HepG2 (cell line): Measurements from ENCODE around the gene RRM2. TPM values are rescaled to one million over a fixed set of nuclear protein-coding genes. Genes with fewer than 3 reads are reported as not detected.

Experiments used
- ARID4A ChIP-seq: sonication (generic); formaldehyde crosslinking; IDR thresholded peaks from 2 replicates; pipeline ENCODE4 v1.5.0; 2020; ENCODE audit warnings: mild to moderate bottlenecking, missing genetic modification reagents, borderline replicate concordance
- BCLAF1 ChIP-seq: fragments of 450-650 bp; IDR thresholded peaks from 2 replicates; pipeline ENCODE4 v1.6.1; 2017; ENCODE audit warnings: mild to moderate bottlenecking
- CCAR2 ChIP-seq: fragments of 200-400 bp; formaldehyde crosslinking; optimal IDR thresholded peaks from 2 replicates; pipeline ENCODE3; 2018; ENCODE audit warnings: low read depth, mild to moderate bottlenecking, low read length, moderate library complexity
- DNMT1 ChIP-seq: sonication (generic); formaldehyde crosslinking; IDR thresholded peaks from 2 replicates; pipeline ENCODE4 v1.5.1; 2020; ENCODE audit warnings: mild to moderate bottlenecking, missing genetic modification reagents
- ELF4 ChIP-seq: sonication (generic); formaldehyde crosslinking; IDR thresholded peaks from 2 replicates; pipeline ENCODE4 v1.5.0; 2020; ENCODE audit warnings: missing genetic modification reagents, mild to moderate bottlenecking, moderate library complexity, borderline replicate concordance
- FOXJ3 ChIP-seq: sonication (generic); formaldehyde crosslinking; IDR thresholded peaks from 2 replicates; pipeline ENCODE4 v1.4.0; 2020; ENCODE audit warnings: missing genetic modification reagents, mild to moderate bottlenecking, borderline replicate concordance
- GATAD2A ChIP-seq: IDR thresholded peaks from 2 replicates; pipeline ENCODE4 v1.6.1; 2016
- HMGXB4 ChIP-seq, 2 experiments: sonication (generic) in 1 of 2; formaldehyde crosslinking in 1 of 2; IDR thresholded peaks; 2 replicates each; pipeline versions ENCODE4 v1.4.0 to v1.6.1; 2018 to 2020; ENCODE audit warnings: missing genetic modification reagents in 2 of 2, borderline replicate concordance in 1 of 2, low read depth in 1 of 2, mild to moderate bottlenecking in 1 of 2, missing biosample characterization in 1 of 2
- HNF4G ChIP-seq, 2 experiments: sonication (generic) in 1 of 2; formaldehyde crosslinking in 1 of 2; IDR thresholded peaks; 2 replicates each; pipeline versions ENCODE4 v1.4.0 to v1.6.1; 2011 to 2020; ENCODE audit warnings: borderline replicate concordance in 2 of 2, low read depth in 2 of 2, mild to moderate bottlenecking in 2 of 2, low read length in 1 of 2, missing genetic modification reagents in 1 of 2, moderate library complexity in 1 of 2
- KDM6A ChIP-seq: IDR thresholded peaks from 2 replicates; pipeline ENCODE4 v1.6.1; 2016; ENCODE audit warnings: low read depth
- RAD51 ChIP-seq: fragments of 450-650 bp; IDR thresholded peaks from 2 replicates; pipeline ENCODE4 v1.6.1; 2016; ENCODE audit warnings: borderline replicate concordance
- TAF1 ChIP-seq: sonication (generic); formaldehyde crosslinking; IDR thresholded peaks from 2 replicates; pipeline ENCODE4 v1.4.0; 2020; ENCODE audit warnings: missing genetic modification reagents
- XBP1 ChIP-seq: sonication (generic); formaldehyde crosslinking; IDR thresholded peaks from 2 replicates; pipeline ENCODE4 v1.5.0; 2020; ENCODE audit warnings: missing genetic modification reagents
- ZFX ChIP-seq: sonication (generic); formaldehyde crosslinking; IDR thresholded peaks from 2 replicates; pipeline ENCODE4 v1.4.0; 2020; ENCODE audit warnings: mild to moderate bottlenecking, low read depth, missing genetic modification reagents, moderate library complexity
- ZNF101 ChIP-seq: sonication (generic); formaldehyde crosslinking; IDR thresholded peaks from 2 replicates; pipeline ENCODE4 v1.4.0; 2020; ENCODE audit warnings: mild to moderate bottlenecking, low read depth, missing genetic modification reagents, borderline replicate concordance
- ZNF296 ChIP-seq: sonication (generic); formaldehyde crosslinking; conservative IDR thresholded peaks from 2 replicates; pipeline ENCODE4 v1.5.0; 2020; ENCODE audit warnings: mild to moderate bottlenecking, missing genetic modification reagents
- ZNF382 ChIP-seq: sonication (generic); formaldehyde crosslinking; IDR thresholded peaks from 2 replicates; pipeline ENCODE4 v1.5.0; 2020; ENCODE audit warnings: missing genetic modification reagents, mild to moderate bottlenecking, borderline replicate concordance
- ZNF441 ChIP-seq: sonication (generic); formaldehyde crosslinking; IDR thresholded peaks from 2 replicates; pipeline ENCODE4 v1.7.0; 2021; ENCODE audit warnings: missing genetic modification reagents, borderline replicate concordance
- ZNF772 ChIP-seq: sonication (generic); formaldehyde crosslinking; IDR thresholded peaks from 2 replicates; pipeline ENCODE4 v1.5.0; 2020; ENCODE audit warnings: mild to moderate bottlenecking, missing genetic modification reagents
- ZSCAN9 ChIP-seq: IDR thresholded peaks from 2 replicates; pipeline ENCODE4 v1.6.1; 2016; ENCODE audit warnings: borderline replicate concordance
- polyA plus RNA-seq, 8 experiments: library from polyadenylated mRNA; depleted of rRNA in 3 of 8; stranded (reverse) in 7 of 8; unstranded in 1 of 8; fragments of >200 nt; fragmentation: Illumina TruSeq in 4 of 8; extraction: Trizol in 4 of 8; gene quantifications; 2 replicates each; pipeline versions ENCODE4 v1.2.1 to v1.2.3, GENCODE V29; 2011 to 2016; ENCODE audit warnings: low read depth in 4 of 8, missing spikeins in 1 of 8, mixed read lengths in 1 of 8; ENCODE audit not compliant: insufficient read depth in 1 of 8
- total RNA-seq, 5 experiments: library from RNA; depleted of rRNA; stranded (reverse); fragments of >200 nt; fragmentation: Illumina TruSeq; extraction: Trizol; gene quantifications; 2 replicates each; pipeline ENCODE4 v1.2.3, GENCODE V29; 2016; ENCODE audit warnings: low read depth in 1 of 5

The RRM2 gene
- total and polyA plus RNA-seq, 2 of the 13 experiments (the other 11 are each of a cell fraction or from before 2014, with no cell fraction given) = 31.3 to 150 TPM

GRCh38 chr2:10120158-10120876 lies 2.2 kb upstream of the RRM2 start (continued):
- TF ChIP-seq ZFX (CRISPR knock-in tag) (peak; percentile 88), ZNF101 (CRISPR knock-in tag) (0 out of 2 replicates have a peak, but pooled peaks have one; percentile 29), ZNF441 (peak; percentile 81; the same call in 1 of the 2 replicates), KDM6A (CRISPR knock-in tag) (no peak), GATAD2A (CRISPR knock-in tag) (peak; percentile 64; the same call in 1 of the 2 replicates), TAF1 (CRISPR knock-in tag) (peak; percentile 88), ZSCAN9 (CRISPR knock-in tag) (peak; percentile 84), DNMT1 (CRISPR knock-in tag) (peak; percentile 85; the same call in 1 of the 2 replicates), RAD51 (no peak), FOXJ3 (CRISPR knock-in tag) (0 out of 2 replicates have a peak, but pooled peaks have one; percentile 51), ELF4 (peak; percentile 48; the same call in 1 of the 2 replicates), BCLAF1 (no peak), ZNF382 (CRISPR knock-in tag) (no peak), ZNF296 (CRISPR knock-in tag) (no peak), ARID4A (CRISPR knock-in tag) (peak; percentile 97), HMGXB4 (CRISPR knock-in tag; IDR thresholded peaks at IDR 0.05; ENCODE audit: borderline replicate concordance in 1 of 2, low read depth in 1 of 2) (peak; percentile 86 to 92), CCAR2 (no peak), ZNF772 (CRISPR knock-in tag) (peak; percentile 61; the same call in 1 of the 2 replicates), HNF4G (IDR thresholded peaks at IDR 0.05; ENCODE audit: borderline replicate concordance, low read depth, low read length) (peak; percentile 71; the same call in 1 of the 2 replicates), HNF4G (CRISPR knock-in tag; IDR thresholded peaks at IDR 0.05; ENCODE audit: borderline replicate concordance, low read depth) (peak; percentile 58), XBP1 (CRISPR knock-in tag) (peak; percentile 50)
